PC-3 (cell line): ENCODE results near the gene CLSTN1. TPM values are rescaled to one million over a fixed set of nuclear protein-coding genes. Genes with fewer than 3 reads are reported as not detected.

Source experiments
- ATAC-seq: fragments of 200-7000 bp; cut with Tn5 transposase; 2 replicates; pipeline ENCODE4 v1.9.1; 2020; ENCODE audit warnings: mild to moderate bottlenecking, moderate library complexity
- BruUV-seq: library from RNA; stranded (reverse); fragments of 400-500 nt; replicated peaks from 2 replicates; lab custom pipeline; 2021; lab: Mats Ljungman, UMichigan
- CTCF ChIA-PET: fragments of 300-600 bp; sonication (Branson Sonifier 250); formaldehyde crosslinking; loops from one replicate; lab custom pipeline; 2022; ENCODE audit warnings: antibody characterized with exemption; lab: Charles Lee
- POLR2A ChIA-PET: fragments of 300-600 bp; sonication (Branson Sonifier 250); formaldehyde crosslinking; loops from one replicate; lab custom pipeline; 2022; ENCODE audit warnings: antibody characterized with exemption; ENCODE audit not compliant: unreplicated experiment; lab: Charles Lee
- DNase-seq: peaks from one replicate; pipeline ENCODE4 v3.0.0-alpha.2; 2015
- H2AFZ ChIP-seq: fragments of 300-600 bp; sonication (generic); 2 replicates; pipeline ENCODE4 v1.6.0; 2016; ENCODE audit warnings: antibody characterized with exemption, low read length
- H3F3A ChIP-seq: fragments of 300-600 bp; sonication (generic); one replicate; pipeline ENCODE4 v1.6.0; 2017; ENCODE audit warnings: antibody characterized with exemption, low read length, control low read depth, mild to moderate bottlenecking; ENCODE audit not compliant: unreplicated experiment
- H3K27ac ChIP-seq: fragments of 300-600 bp; sonication (generic); 2 replicates; pipeline ENCODE4 v1.5.1; 2016; ENCODE audit warnings: mild to moderate bottlenecking, low read length
- H3K27me3 ChIP-seq: fragments of 300-600 bp; sonication (generic); 2 replicates; pipeline ENCODE4 v1.6.1; 2016; ENCODE audit warnings: low read length, mixed read lengths
- H3K36me3 ChIP-seq: fragments of 300-600 bp; sonication (generic); 2 replicates; pipeline ENCODE4 v1.6.1; 2016; ENCODE audit warnings: low read depth, mixed run types, low read length, mixed read lengths
- H3K4me1 ChIP-seq: fragments of 300-600 bp; sonication (generic); 2 replicates; pipeline ENCODE4 v1.5.1; 2016; ENCODE audit warnings: low read length; ENCODE audit not compliant: insufficient read depth
- H3K4me2 ChIP-seq: fragments of 300-600 bp; sonication (generic); 2 replicates; pipeline ENCODE4 v1.6.0; 2016; ENCODE audit warnings: low read length
- H3K4me3 ChIP-seq: fragments of 300-600 bp; sonication (generic); 2 replicates; pipeline ENCODE4 v1.5.1; 2016; ENCODE audit warnings: mild to moderate bottlenecking, low read length, mixed read lengths
- H3K79me2 ChIP-seq: fragments of 300-600 bp; sonication (generic); 2 replicates; pipeline ENCODE4 v1.6.1; 2017; ENCODE audit warnings: low read length, mixed read lengths
- H3K9ac ChIP-seq: fragments of 300-600 bp; sonication (generic); 2 replicates; pipeline ENCODE4 v1.6.0; 2016; ENCODE audit warnings: mild to moderate bottlenecking, low read length
- H3K9me2 ChIP-seq: fragments of 300-600 bp; sonication (generic); replicated peaks from 2 replicates; pipeline ENCODE4 v1.6.1; 2016; ENCODE audit warnings: mixed run types, low read length, mixed read lengths
- H3K9me3 ChIP-seq: fragments of 300-600 bp; sonication (generic); 2 replicates; pipeline ENCODE4 v1.6.1; 2016; ENCODE audit warnings: low read length, mixed read lengths
- H4K20me1 ChIP-seq: fragments of 300-600 bp; sonication (generic); 2 replicates; pipeline ENCODE4 v1.6.1; 2016; ENCODE audit warnings: low read length, mixed read lengths
- EZH2 ChIP-seq: fragments of 300-600 bp; sonication (generic); IDR thresholded peaks from one replicate; pipeline ENCODE4 v1.6.1; 2017; ENCODE audit warnings: antibody characterized with exemption, mild to moderate bottlenecking, low read length; ENCODE audit not compliant: unreplicated experiment
- EZH2phosphoT487 ChIP-seq: fragments of 300-600 bp; sonication (generic); IDR thresholded peaks from 2 replicates; pipeline ENCODE4 v1.6.1; 2018; ENCODE audit warnings: mild to moderate bottlenecking, antibody characterized with exemption, low read length, borderline replicate concordance
- intact Hi-C: fragments of 100-400 bp; cut with micrococcal nuclease; formaldehyde crosslinking; loops from 2 replicates; pipeline ENCODE4 v1.9.0; 2023
- total RNA-seq: library from RNA; depleted of rRNA; stranded (reverse); fragments of >200 nt; gene quantifications from 2 replicates; pipeline ENCODE4 v1.2.3, GENCODE V29; 2014
- TF ChIP-seq, protein P1 (sequence below): fragments of 300-600 bp; sonication (generic); conservative IDR thresholded peaks from 2 replicates; pipeline ENCODE4 v1.5.1; 2017; ENCODE audit warnings: antibody characterized with exemption, low read depth, mild to moderate bottlenecking, low read length

CLSTN1 gene
- total RNA-seq, 1 experiment from 2014 or later, result 98.3 TPM

DNA sequence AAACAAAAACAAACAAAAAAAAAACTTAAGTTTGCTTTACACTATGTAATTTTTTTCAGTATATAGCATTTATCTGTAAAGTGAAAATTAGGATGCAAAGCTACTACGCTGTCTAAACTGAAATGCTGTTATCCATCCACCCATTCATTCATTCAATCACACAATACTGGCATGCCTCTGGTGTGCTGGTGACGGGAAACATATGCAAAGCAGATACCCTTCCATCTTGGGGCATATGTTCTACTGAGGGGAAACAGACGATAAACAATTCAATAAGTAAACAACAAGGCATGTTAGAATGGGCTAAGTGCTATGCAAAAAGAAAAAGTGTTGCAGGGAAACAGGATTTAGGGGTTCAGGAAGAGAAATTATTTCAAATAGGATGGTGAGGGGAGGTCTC, 3.2 kb downstream of the CLSTN1 start:
- Histone ChIP-seq H3K27me3 (no peaks in the 10 kb centered on the region), H3K36me3 (0 out of 2 replicates have a peak, but pooled peaks cover 3% of the 10 kb centered on the region), H3F3A (no peaks in the 10 kb centered on the region), H2AFZ (no peak overlapping the region), H3K9me2 (no peaks in the 10 kb centered on the region), H3K79me2 (peaks cover 80% of the 10 kb centered on the region), H3K27ac (no peak overlapping the region), H3K9ac (no peak overlapping the region), H3K9me3 (no peaks in the 10 kb centered on the region), H4K20me1 (peaks cover 25% of the 10 kb centered on the region), H3K4me2 (no peak overlapping the region), H3K4me3 (no peak overlapping the region), H3K4me1 (peaks cover 25% of the 10 kb centered on the region)
- ChIA-PET POLR2A (no interaction called here), CTCF (no interaction called here)
- no TSS peak for BruUV-seq
- DNase-seq (no peak), ATAC-seq (no peak)
- intact Hi-C loops, result loop anchor here (10.0 kb wide), 1 partner anchor 884 kb away; no protein-coding TSS in a partner anchor
- TF ChIP-seq, protein P1, sequence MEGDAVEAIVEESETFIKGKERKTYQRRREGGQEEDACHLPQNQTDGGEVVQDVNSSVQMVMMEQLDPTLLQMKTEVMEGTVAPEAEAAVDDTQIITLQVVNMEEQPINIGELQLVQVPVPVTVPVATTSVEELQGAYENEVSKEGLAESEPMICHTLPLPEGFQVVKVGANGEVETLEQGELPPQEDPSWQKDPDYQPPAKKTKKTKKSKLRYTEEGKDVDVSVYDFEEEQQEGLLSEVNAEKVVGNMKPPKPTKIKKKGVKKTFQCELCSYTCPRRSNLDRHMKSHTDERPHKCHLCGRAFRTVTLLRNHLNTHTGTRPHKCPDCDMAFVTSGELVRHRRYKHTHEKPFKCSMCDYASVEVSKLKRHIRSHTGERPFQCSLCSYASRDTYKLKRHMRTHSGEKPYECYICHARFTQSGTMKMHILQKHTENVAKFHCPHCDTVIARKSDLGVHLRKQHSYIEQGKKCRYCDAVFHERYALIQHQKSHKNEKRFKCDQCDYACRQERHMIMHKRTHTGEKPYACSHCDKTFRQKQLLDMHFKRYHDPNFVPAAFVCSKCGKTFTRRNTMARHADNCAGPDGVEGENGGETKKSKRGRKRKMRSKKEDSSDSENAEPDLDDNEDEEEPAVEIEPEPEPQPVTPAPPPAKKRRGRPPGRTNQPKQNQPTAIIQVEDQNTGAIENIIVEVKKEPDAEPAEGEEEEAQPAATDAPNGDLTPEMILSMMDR, result no peak
- TF ChIP-seq EZH2phosphoT487, result no peak

DNA sequence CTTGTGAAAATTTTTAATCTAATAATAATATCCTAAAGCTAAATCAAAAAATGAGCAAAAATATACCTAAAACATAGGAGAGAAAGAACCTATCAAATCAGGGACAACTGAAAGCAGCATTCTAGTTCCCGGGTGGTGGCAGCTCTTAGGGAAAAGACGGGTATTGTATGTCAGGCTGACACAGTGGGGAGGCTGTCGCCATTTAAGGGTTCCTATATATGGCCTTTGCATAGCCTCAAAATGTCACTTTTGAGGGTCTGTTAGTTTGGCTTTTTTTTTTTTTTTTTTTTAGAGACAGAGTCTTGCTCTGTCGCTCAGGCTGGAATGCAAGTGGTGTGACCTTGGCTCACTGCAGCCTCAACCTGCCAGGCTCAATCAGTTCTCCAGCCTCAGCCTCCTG, 6.0 kb downstream of the CLSTN1 start:
- no peaks in the 10 kb centered on the region for H3K9me3 ChIP-seq
- no peak overlapping the region for H3K4me3 ChIP-seq
- no peak overlapping the region for H3K27ac ChIP-seq
- H3K36me3 ChIP-seq, result 0 out of 2 replicates have a peak, but pooled peaks cover 3% of the 10 kb centered on the region
- TF ChIP-seq EZH2phosphoT487 (no peak), EZH2 (no peak)
- TF ChIP-seq, protein P1, result no peak
- no peak overlapping the region for H2AFZ ChIP-seq
- DNase-seq (no peak), ATAC-seq (no peak)
- H3F3A ChIP-seq, result no peaks in the 10 kb centered on the region
- H3K9ac ChIP-seq, result no peak overlapping the region
- H4K20me1 ChIP-seq, result peaks cover 24% of the 10 kb centered on the region
- peaks cover 100% of the 10 kb centered on the region for H3K79me2 ChIP-seq
- intact Hi-C loops, result no loop called here
- peaks cover 14% of the 10 kb centered on the region for H3K4me1 ChIP-seq
- H3K27me3 ChIP-seq, result no peaks in the 10 kb centered on the region
- no peak overlapping the region for H3K4me2 ChIP-seq
- POLR2A ChIA-PET, result no interaction called here
- H3K9me2 ChIP-seq, result no peaks in the 10 kb centered on the region
- CTCF ChIA-PET, result no interaction called here
- no TSS peak for BruUV-seq

DNA sequence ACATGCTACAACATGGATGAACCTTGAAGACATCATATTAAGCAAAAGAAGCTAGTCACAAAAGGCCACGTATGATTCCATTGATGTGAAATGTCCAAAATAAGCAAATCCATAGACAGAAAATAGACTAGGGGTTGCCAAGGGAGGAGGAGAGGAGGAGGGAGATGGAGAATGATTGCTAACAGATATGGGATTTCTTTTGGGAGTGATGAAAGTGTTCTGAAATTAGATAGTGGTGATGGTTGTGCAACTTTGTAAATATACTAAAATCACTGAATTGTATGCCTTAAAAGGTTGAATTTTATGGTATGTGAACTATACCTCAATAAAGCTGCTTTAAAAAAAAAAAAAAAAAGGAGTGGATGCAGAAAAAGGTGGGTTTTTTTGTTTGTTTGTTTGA, 7.6 kb downstream of the CLSTN1 start:
- Histone ChIP-seq H3K27me3 (no peaks in the 10 kb centered on the region), H3K79me2 (peaks cover 100% of the 10 kb centered on the region), H3K4me1 (peaks cover 5% of the 10 kb centered on the region; the same call in 1 of the 2 replicates), H3K4me3 (no peak overlapping the region), H3K4me2 (no peak overlapping the region), H3K27ac (no peak overlapping the region), H3K9me3 (no peaks in the 10 kb centered on the region), H3K9ac (no peak overlapping the region), H3F3A (no peaks in the 10 kb centered on the region), H2AFZ (no peak overlapping the region), H3K9me2 (no peaks in the 10 kb centered on the region), H3K36me3 (0 out of 2 replicates have a peak, but pooled peaks cover 3% of the 10 kb centered on the region), H4K20me1 (peaks cover 13% of the 10 kb centered on the region; the same call in 1 of the 2 replicates)
- POLR2A ChIA-PET, result interaction anchor here (0.6 kb wide), 1 partner anchor 77 kb away, joined by 5 read pairs; no protein-coding TSS in a partner anchor
- ATAC-seq (no peak), DNase-seq (no peak)
- intact Hi-C loops, result no loop called here
- BruUV-seq, result no TSS peak
- TF ChIP-seq EZH2, result no peak
- TF ChIP-seq EZH2phosphoT487, result no peak
- TF ChIP-seq, protein P1, result no peak
- CTCF ChIA-PET, result interaction anchor here (0.6 kb wide), 1 partner anchor 527 kb away, joined by 3 read pairs; no protein-coding TSS in a partner anchor
